Coronary artery (tissue), 2 donors: ENCODE results near the gene PRSS38.

Experiments used
- DNase-seq: peaks from one replicate; pipeline ENCODE4 v3.0.0-alpha.2; 2017; ENCODE audit warnings: low spot score
- H3K27ac ChIP-seq, 2 donors: fragments of 200-600 bp; sonication (generic); one replicate each; pipeline ENCODE4 v1.5.1; 2016 to 2019
- H3K4me3 ChIP-seq: fragments of 200-600 bp; sonication (generic); 2 replicates; pipeline ENCODE4 v1.5.1; 2016; ENCODE audit warnings: mild to moderate bottlenecking, moderate library complexity
- CTCF ChIP-seq: fragments of 200-600 bp; sonication (generic); IDR thresholded peaks from one replicate; pipeline ENCODE4 v1.5.1; 2019; ENCODE audit warnings: antibody characterized with exemption

PRSS38 gene

GRCh38 chr1:227880342-227880924 lies 65.0 kb downstream of the PRSS38 start:
- DNase-seq, result peak; percentile 40
- no peak overlapping the region for H3K27ac ChIP-seq
- no peak for TF ChIP-seq CTCF
- no peak overlapping the region for H3K4me3 ChIP-seq

GRCh38 chr1:227883073-227883520 lies 67.6 kb downstream of the PRSS38 start:
- TF ChIP-seq CTCF, result no peak
- Histone ChIP-seq H3K4me3 (no peak overlapping the region), H3K27ac (no peak overlapping the region)
- peak; percentile 73 for DNase-seq

GRCh38 chr1:227883641-227884301 lies 68.3 kb downstream of the PRSS38 start:
- H3K27ac ChIP-seq, result no peak overlapping the region
- no peak for TF ChIP-seq CTCF
- H3K4me3 ChIP-seq, result no peak overlapping the region
- peak; percentile 54 for DNase-seq

GRCh38 chr1:227884370-227885134 lies 69.1 kb downstream of the PRSS38 start:
- H3K4me3 ChIP-seq, result no peak overlapping the region
- H3K27ac ChIP-seq, result no peak overlapping the region
- DNase-seq, result peak; percentile 53
- TF ChIP-seq CTCF, result no peak

DNA sequence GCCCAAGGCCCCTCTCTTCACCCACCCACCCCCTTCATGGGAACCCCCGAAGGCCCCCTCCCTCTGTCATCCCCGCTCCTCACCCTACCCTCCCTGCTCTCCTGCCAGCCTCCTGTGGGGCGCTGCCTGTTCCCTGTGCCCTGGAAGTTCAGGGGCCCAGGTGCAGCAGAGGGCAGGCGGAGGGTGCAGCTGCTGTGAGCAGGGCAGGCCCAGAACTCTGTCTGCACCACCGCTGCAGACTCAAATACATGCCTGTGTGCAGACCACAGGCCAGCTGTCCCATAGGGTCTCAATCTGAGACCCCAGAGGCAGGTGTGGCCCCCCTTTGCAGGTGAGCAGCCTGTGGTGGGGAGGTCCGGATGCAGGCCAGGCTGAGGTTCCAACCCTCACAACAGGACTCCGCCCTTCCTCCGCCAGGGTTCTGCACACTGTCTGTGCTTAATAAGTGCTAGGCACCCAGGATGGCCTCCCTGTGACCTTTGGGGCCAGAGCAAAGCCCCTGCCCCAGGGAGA lies 69.7 kb downstream of the PRSS38 start:
- no peak for TF ChIP-seq CTCF
- no peak overlapping the region for H3K4me3 ChIP-seq
- DNase-seq, result peak; percentile 66
- H3K27ac ChIP-seq, result peak overlapping the region in 1 of 2 donors; percentile 83

GRCh38 chr1:227885648-227886502 lies 70.4 kb downstream of the PRSS38 start:
- peak overlapping the region; percentile 74 for H3K4me3 ChIP-seq

More at GRCh38 chr1:227885648-227886502, 70.4 kb downstream of the PRSS38 start:
- DNase-seq, result peak; percentile 78
- no peak for TF ChIP-seq CTCF
- H3K27ac ChIP-seq, result peak overlapping the region in 1 of 2 donors; percentile 83
